SIG-M5 treated with dmso at 0.1 percent for 504 hours (cell line): Measurements from ENCODE around the gene FAM171A1.

Experiments
- DNase-seq: peaks from one replicate; lab custom pipeline; 2025; ENCODE audit not compliant: unreplicated experiment; lab: John Stamatoyannopoulos, UW

Gene FAM171A1

GRCh38 chr10:15374566-15374965, 3.5 kb upstream of the FAM171A1 start:
- DNase-seq: no peak

GRCh38 chr10:15374156-15374555, 3.1 kb upstream of the FAM171A1 start:
- DNase-seq: no peak

- no peak for DNase-seq
Observed at GRCh38 chr10:15373199-15373598, 2.1 kb upstream of the FAM171A1 start.

GRCh38 chr10:15370212-15370855, 755 bp downstream of the FAM171A1 start:
- no peak for DNase-seq

GRCh38 chr10:15369256-15370211, 1.6 kb downstream of the FAM171A1 start:
- DNase-seq: no peak

GRCh38 chr10:15368101-15368855, 2.8 kb downstream of the FAM171A1 start:
- DNase-seq: no peak

GRCh38 chr10:15367296-15368085, 3.6 kb downstream of the FAM171A1 start:
- DNase-seq: no peak

GRCh38 chr10:15365692-15366091, 5.4 kb downstream of the FAM171A1 start:
- no peak for DNase-seq

GRCh38 chr10:15364001-15364400, 7.1 kb downstream of the FAM171A1 start:
- DNase-seq: no peak

- DNase-seq: no peak
Observed at GRCh38 chr10:15363031-15363430, 8.1 kb downstream of the FAM171A1 start.

- no peak for DNase-seq
Observed at GRCh38 chr10:15361131-15361530, 10.0 kb downstream of the FAM171A1 start.

GRCh38 chr10:15360566-15360965, 10.5 kb downstream of the FAM171A1 start:
- DNase-seq: no peak

GRCh38 chr10:15353471-15354017, 17.5 kb downstream of the FAM171A1 start:
- no peak for DNase-seq

- DNase-seq: no peak
Observed at GRCh38 chr10:15352836-15353235, 18.3 kb downstream of the FAM171A1 start.

- no peak for DNase-seq
Observed at GRCh38 chr10:15352201-15352600, 18.9 kb downstream of the FAM171A1 start.

- no peak for DNase-seq
Observed at GRCh38 chr10:15351099-15351820, 19.8 kb downstream of the FAM171A1 start.

GRCh38 chr10:15349112-15349511, 22.0 kb downstream of the FAM171A1 start:
- no peak for DNase-seq

- no peak for DNase-seq
Observed at GRCh38 chr10:15348579-15348978, 22.5 kb downstream of the FAM171A1 start.

- no peak for DNase-seq
Observed at GRCh38 chr10:15347150-15347549, 23.9 kb downstream of the FAM171A1 start.
